GM13977 (cell line): ENCODE data around the gene MCUB.
"Not testable (repeated sequence)": the region's sequence is repeated elsewhere in the genome, so short reads cannot be mapped to it uniquely, and the experiment has no call there.

ENCODE experiments used
- DNase-seq: peaks from one replicate; pipeline ENCODE4 v3.0.0; 2012; ENCODE audit warnings: low spot score
- in situ Hi-C: fragments of 300-500 bp; cut with MboI; formaldehyde crosslinking; loops from one replicate; pipeline ENCODE4 v1.12.0; 2022; ENCODE audit warnings: low sequenced_read_pairs, low pct_unique_long_range_greater_than_20kb, mixed read lengths, inconsistent platforms; ENCODE audit not compliant: unreplicated experiment
- TF ChIP-seq, protein P1 (sequence below): IDR thresholded peaks from 2 replicates; pipeline ENCODE4 v1.5.1; 2012; ENCODE audit warnings: mild to moderate bottlenecking, control low read depth; ENCODE audit not compliant: insufficient read depth; ENCODE audit errors: extremely low read depth, missing control alignments

MCUB gene

DNA sequence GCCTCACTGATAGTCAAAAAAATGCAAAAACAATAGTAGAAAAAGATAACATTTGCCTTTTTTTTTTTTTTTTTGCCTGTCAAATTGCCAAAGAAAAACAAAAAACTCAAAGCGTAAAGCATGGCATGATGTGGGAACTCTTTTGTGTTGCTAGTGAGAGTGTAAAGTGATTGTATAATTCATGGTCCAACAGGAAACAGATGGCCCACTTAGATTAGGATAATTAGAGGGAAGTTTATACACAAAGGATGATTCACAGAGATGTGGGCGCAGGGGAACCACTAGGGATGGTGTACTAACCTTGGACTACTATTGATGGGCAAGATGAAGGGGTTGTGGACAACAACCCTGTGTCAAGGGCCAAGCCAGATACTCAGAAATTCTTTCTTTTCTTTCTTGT is 16.4 kb downstream of the MCUB start:
- TF ChIP-seq, protein P1, sequence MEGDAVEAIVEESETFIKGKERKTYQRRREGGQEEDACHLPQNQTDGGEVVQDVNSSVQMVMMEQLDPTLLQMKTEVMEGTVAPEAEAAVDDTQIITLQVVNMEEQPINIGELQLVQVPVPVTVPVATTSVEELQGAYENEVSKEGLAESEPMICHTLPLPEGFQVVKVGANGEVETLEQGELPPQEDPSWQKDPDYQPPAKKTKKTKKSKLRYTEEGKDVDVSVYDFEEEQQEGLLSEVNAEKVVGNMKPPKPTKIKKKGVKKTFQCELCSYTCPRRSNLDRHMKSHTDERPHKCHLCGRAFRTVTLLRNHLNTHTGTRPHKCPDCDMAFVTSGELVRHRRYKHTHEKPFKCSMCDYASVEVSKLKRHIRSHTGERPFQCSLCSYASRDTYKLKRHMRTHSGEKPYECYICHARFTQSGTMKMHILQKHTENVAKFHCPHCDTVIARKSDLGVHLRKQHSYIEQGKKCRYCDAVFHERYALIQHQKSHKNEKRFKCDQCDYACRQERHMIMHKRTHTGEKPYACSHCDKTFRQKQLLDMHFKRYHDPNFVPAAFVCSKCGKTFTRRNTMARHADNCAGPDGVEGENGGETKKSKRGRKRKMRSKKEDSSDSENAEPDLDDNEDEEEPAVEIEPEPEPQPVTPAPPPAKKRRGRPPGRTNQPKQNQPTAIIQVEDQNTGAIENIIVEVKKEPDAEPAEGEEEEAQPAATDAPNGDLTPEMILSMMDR, result no peak
- in situ Hi-C loops, result no loop called here
- DNase-seq, result no peak

DNA sequence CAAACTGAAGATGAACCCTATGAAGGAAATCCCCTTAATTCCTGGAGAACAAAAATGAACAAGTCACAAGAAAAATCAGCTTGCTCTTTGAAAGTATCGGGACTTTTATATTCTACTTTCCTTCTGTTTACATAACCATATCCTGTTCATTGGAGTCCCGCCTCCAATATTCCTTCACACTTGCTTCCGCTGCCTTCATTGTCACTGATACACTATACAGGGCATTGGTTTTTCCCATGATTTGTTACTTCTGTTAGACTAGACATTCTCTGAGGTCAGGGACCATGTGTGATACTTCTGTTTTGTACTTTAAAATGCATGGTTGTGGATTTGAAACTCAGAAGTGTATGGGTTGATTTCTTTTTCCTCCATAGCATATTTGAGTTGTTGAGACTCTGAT is 18.8 kb downstream of the MCUB start:
- TF ChIP-seq, protein P1, result no peak
- DNase-seq, result no peak
- in situ Hi-C loops, result no loop called here

DNA sequence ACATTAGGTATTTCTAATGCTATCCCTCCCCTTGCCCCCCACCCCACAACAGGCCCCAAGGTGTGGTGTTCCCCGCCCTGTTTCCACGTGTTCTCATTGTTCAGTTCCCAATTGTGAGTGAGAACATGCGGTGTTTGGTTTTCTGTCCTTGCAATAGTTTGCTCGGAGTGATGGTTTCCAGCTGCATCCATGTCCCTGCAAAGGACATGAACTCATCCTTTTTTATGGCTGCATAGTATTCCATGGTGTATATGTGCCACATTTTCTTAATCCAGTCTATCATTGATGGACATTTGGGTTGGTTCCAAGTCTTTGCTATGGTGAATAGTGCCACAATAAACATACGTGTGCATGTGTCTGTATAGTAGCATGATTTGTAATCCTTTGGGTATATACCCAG is 20.0 kb downstream of the MCUB start:
- in situ Hi-C loops, DNase-seq: not testable (repeated sequence)

DNA sequence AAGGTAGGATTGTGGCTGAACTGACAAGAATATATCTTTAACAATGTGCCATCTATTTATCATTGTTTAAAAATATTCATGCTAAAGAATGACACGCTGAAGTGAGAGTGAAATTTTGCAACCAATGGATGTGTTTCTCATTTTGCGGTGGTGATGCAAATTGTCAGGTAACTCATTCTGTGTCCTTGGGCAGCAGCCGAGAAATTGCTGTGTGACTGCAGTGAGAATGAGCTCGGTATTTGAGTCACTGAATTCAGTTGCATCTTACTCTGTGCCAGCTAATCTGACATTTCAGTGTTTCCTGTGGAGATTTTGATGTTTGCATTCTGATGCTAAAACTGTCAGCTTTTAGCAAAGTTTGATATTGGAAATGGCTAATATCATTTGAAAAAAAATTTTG is 28.1 kb downstream of the MCUB start:
- in situ Hi-C loops, result no loop called here
- DNase-seq, result peak; percentile 63
- TF ChIP-seq, protein P1, result no peak

DNA sequence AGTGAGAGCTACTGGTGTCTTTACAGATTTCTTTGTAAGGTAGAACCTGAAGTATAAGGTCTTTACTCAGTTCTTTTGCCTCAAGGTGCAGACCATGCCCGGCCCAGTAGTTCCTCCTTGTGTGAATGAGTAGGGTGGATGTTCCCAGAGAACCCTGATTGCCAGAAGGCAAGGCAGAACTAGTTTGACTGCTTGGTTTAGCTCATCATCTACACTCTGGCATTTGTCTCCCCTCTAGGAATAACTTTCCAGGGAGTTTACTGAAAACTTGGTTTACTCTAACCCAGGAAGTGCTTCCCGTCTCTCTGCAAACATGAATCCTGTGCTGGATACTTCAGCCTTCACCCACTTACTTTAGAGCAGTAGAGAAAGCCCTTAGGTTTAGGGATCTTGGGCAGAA is 29.1 kb downstream of the MCUB start:
- no peak for DNase-seq
- in situ Hi-C loops, result no loop called here
- TF ChIP-seq, protein P1, result no peak

DNA sequence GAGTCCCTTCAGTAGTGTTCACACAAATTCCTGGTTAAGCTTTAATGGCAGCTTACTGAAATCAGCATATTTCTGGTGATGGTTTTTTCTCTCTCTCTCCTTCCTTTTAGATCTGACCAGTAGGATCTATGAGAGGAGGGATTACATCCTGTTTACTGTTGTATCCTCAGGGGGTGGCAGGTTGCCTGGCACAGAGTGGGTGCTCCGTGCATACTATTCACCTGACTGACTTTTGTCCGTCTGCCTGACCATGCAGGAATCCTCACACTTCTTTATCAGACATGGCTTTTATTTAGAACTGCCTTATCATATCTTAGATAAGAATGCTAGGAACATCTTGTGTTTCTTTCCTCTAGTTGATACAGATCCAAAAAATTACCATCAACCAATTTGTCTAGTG is 29.6 kb downstream of the MCUB start:
- TF ChIP-seq, protein P1, result no peak
- DNase-seq, result no peak

DNA sequence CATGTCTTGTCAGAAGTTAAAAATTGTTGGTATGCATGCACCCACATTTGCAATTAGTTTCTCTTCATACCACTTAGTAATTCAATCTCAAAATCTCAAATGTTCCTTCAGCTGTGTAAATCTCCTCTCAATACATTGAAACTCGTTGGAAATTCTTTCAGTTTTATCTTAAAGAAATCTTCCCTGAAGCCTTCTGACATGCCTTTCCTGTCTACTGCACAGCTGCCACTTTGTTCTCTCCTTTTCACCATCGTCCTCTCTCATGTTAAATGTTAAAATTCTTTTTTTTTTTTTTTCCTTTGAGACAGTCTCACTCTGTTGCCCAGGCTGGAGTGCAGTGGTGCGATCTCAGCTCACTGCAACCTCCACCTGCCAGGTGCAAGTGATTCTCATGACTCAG is 30.9 kb downstream of the MCUB start:
- no peak for DNase-seq
- in situ Hi-C loops, result no loop called here

More for the DNA sequence above, 29.6 kb downstream of the MCUB start:
- in situ Hi-C loops, result no loop called here

More for the DNA sequence above, 30.9 kb downstream of the MCUB start:
- TF ChIP-seq, protein P1, result no peak
